Stimulated activated CD4-positive, alpha-beta T cell treated with anti-CD3 and anti-CD28 coated beads, Interleukin-12 subunit alpha, Interleukin-12 subunit beta, amount 100 ng/mL, for 48 hours (primary cell): Measurements from ENCODE around the gene KRT13.
"Not testable (repeated sequence)": the region's sequence is repeated elsewhere in the genome, so short reads cannot be mapped to it uniquely, and the experiment has no call there.

Experiments
- DNase-seq, 3 donors: peaks; one replicate each; pipeline ENCODE4 v3.0.0-alpha.2; 2020; ENCODE audit warnings: low read depth in 2 of 3, low spot score in 1 of 3

Gene KRT13

DNA sequence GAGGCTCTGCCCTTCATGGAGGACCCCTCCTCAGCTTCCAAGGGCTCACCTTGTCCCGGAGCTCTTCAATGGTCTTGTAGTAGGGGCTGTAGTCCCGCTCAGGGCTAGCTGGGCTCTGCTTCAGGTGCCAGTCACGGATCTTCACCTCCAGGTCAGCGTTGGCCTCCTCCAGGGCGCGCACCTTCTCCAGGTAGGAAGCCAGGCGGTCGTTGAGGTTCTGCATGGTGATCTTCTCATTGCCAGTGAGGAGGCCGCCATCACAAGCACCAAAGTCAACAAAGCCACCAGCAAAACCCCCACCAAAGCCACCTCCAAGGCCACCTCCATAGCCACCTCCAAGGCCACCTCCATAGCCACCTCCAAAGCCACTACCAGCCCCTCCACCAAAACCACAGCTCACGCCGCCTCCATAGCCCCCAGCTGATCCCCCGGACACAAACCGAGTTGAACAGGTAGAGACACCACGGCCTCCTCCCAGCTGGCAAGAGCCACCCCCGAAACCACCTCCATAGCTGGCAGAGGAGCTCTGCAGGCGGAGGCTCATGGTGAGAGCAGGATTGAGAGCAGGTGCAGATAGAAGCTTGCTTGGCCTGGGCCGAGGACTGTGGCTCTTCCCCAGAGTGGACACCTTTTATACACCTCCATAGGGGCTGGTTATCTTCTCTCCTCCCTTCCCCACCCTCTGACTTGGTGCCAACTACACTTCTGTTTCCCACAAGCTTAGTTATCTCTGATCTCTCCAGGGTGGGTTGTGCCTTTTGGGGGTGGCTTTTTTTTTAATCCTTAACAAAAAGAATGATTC, at the start of gene KRT13:
KRT13 (minus strand) TSS at position 606 of the 802 bp plus-strand sequence; CDS start at position 544, 62 bp downstream.
- no peak for DNase-seq

DNA sequence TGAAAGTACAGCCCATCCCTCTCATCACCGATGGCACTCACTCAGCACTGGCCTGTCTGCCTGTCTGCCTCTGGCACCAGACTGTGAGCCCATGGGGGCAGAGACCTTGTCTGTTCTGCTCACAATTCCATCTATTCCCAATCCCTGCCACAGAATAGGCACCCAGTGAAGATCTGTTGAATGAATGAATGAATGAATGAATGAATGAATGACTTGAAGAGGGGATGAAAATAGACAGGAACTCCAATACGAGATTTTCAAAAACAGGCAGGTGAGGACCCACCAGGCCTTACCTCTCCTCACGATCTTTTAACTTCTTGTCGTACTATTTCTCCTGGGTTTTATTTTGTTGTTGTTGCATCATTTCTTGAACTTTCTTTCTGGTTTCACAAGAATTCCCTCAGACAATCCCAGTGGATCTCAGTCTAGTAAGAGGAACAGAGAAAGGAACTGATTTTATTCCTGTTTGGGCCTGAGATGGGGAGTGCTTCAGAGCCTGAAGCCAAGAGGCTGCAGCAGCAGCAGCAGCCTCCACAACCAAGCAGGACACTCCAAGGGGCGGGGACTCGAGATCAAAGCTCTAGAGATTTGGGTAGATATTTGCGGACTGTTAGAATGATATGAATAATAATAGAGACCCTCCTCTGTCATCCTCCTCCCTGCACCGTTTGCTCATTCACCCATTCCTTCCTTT, 48.7 kb upstream of the KRT13 start:
- no peak for DNase-seq

DNA sequence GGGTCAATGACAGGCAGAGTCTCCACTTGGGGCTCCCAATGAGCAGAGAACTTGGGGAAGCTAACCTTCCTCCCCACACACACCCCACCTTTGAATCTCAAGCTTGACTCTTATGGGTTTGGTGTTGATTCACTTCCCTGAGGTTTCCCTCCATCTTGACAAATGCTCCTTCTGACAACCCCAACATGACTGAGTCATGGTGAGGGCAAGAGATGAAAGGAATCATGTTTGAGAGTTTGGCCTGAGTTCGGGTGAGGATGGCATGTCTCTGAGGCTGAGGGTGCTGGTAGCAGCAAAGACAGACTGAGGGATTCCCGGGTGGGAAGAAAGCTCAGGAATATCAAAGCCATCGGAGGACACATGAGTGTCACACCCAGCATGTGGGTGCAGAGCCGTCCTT, 47.8 kb upstream of the KRT13 start:
- DNase-seq: no peak

DNA sequence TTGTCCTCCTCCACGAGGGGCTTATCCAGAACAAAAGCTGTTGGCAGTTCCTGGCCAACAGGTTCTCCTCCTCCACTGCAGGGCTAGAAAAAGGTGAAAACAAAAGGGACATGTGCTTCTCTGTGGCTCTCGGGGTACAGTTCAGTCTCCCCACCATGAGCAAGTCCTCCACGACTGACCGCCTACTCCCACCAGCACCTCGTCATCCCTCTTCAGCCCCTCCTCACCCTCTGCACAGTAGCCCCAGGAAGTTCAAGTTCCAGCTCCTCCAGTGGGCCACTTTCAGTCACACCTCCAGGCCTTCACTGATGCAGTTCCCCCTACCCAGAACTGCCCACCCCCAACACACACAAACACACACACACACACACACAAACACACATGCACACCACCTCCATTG, 47.0 kb upstream of the KRT13 start:
- no peak for DNase-seq

DNA sequence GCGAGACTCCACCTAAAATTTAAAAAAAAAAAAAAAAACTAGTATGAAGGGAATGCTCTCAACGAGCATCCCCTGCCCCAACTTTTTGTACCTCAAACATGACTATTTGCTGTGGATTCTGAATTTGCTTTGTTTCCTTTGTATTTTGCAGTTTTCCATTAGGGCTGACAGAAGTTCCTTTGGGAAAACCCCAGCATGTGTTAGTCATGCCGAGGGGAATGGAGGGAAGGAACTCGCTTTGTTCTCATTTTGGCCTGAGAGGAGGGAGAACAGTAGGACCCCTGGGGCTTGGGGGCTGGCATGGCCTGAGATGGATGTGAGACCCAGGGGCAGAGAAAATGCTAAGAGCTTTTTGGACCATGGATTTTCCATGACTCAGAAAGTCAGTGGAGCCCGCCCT, 46.0 kb upstream of the KRT13 start:
- DNase-seq: no peak

DNA sequence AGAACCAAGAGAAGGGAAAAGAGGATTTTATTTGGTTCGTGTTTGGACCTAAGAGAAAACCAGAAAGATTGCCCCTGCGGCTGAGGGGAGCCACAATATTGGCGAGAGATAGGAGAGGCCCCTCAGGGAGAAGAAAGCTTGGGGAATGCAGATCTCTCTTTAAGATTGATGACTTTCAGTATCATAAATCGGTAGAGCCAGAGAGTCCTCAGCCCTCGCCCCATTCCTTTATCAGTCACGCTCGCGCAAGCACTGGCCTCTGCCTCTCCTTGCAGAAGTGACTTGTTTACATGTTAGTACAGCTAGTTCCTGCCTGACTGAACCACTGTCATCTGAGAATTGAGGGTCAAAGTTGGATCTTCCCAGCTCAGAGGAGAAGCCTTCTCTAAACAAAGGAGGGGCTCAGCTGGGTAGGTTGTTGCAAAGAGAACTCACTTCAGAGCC, 44.2 kb upstream of the KRT13 start:
- DNase-seq: no peak

DNA sequence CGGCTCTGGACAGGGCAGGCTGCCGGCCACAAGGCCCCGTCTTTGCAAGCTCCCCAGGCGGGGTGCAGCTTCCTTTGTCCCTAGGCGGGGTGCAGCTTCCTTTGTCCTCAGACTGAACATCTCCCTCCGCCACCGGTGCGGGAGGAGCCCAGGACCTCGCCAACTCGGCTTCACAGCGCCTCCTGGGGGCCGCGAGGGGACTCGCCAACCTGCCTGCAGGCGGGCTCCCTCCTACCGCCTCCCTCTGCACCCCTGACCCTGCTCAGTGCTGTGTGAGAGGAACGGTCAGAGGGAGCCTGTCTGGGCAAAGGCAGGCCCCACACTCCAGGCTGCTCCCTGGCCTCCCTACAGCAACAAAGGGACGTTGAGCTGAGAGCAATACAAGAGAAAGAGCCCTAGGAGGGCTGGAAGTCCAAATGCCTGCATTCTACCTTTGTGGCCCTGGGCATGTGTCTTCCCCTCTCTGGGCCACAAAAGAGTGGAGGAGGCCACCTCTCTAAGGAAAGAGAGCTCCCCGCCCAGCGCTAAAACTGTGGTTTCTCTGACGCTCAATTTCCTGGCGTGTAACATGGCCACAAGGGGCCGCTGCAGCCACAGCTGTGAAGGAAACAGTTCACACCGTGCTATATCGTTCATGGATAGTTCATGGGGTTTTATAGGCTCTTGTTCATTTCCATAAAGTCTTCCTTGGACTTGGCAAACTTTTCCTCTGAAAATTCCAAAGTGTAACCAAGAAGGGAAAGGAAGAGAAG, 43.6 kb upstream of the KRT13 start:
- peak; percentile 69 to 82 (median 72) for DNase-seq

DNA sequence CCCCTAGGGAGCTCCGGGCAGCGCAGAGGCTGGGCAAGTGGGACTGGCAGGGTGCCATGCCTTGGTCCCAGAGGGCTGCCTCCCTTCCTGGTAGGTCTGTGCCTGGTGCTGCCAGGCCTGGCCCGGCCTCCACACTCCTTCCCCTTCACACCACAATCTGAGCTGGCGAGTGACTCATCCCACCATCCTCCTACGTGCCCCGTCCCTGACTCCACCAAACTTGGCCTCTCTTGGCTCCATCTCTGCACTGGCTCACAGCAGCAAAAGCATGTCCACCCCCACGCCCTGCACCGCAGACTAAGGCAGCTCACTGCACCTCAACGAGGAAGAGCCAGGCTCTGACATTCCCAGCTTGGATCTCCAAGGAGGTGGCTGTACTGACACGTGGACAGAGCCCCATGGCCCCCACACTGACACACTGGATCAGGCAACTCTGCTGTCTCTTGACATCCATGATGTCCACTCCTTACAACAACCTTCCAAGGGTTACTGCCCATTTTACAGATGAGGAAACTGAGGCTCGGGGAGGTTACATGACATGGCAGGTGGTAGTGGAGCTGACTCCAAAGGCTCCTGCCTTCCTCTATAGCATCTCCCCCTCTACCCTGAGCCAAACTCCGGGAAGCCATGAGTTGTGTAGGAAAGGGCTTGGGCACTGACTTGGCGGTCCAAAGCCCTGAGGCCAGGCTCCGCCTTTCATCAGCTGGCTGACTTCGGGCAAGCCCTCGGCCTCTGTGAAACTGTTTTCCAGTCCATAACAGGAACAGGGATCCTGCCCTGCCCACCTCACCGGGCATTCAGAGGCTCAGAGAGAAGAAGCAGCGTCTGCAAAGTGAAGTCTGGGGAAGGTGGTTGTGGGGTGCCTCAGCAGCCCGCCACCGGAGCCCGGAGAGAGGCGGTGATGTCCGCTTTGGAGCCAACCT, 42.8 kb upstream of the KRT13 start:
- peak; percentile 73 to 79 (median 76) for DNase-seq

DNA sequence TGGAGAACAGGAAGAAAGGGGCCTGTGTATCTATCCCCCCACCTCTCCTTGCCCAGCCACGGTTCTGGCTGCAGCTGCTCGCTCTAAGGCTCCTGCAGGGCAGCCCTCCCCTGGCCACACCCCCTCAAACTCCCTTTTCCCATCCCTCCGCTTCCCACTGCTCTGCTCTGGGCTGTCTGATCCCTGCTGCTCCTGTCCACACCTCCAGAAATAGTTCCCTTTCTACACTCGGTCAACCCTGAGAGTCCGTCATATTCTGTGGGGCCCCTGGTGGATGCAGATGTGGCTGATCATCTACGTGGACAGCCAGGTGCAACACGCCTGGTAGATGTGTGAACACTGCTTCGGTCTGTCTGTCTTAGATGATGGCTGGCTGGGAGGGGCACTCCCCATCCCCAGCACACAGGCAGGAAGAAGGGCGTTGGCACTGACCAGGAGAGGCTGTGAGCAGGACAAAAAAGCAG, 42.0 kb upstream of the KRT13 start:
- DNase-seq: no peak

DNA sequence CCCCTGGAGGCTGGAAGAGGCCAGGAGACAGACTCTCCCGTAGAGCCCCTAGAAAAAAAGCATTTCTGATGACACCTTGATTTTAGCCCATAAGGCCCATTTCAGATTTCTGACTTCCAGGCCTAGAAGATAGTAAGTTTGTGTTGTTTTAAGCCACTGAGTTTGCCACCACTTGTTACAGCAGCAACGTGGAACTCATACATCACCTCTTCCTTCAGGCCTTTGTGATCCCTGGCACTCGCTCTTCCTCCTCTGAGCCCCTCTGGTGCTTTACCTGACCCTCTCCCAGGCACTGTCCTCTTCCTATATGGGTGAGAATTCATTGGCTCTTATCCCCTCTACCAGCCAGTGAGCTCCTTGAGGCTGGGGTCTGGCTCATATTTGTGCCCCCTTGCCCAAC, 41.4 kb upstream of the KRT13 start:
- DNase-seq: no peak

DNA sequence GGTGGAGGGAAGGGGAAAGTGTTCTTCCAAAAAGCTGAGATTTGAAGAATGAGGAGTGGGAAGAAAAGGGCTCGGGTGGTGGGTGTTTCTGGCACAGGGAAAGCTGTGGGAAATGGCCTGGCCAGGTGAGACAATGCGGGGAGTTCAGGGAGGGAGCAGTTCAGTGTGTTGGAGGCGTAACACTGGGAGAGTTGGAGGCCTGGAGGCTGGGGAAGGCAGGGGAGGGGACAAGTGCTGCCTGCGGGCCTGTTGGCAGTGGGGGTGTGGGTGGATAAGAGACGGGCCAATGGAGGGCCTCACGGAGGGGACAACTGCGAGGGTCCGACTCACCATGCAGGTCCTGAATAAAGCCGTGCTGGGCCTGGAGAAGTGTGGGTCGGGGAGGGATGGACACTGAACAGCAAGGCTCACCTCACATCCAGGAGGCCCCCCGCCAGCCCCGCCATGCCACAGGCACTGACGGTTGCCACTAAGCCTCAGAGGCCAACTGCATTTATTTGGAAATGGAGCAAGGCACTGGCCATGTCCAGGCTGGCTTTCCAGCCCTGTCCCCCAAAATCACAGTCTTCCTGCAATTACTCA, 40.5 kb upstream of the KRT13 start:
- no peak for DNase-seq

DNA sequence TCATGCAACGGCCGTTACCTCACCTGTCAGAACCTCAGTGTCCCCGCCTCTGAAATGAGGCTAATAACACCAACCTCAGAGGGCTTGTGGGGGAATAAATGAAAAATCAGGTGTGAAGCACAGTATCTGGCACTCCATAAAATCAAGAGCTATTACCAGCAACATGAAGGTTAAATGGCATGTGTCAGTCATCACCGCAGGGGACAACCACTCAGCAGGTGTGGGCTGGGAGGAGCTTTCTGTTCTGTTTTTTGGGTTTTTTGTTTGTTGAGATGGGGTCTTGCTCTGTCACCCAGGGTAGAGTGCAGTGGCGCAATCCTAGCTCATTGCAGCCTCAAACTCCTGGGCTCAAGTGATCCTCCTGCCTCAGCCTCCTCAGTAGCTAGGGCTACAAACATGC, 39.5 kb upstream of the KRT13 start:
- no peak for DNase-seq

DNA sequence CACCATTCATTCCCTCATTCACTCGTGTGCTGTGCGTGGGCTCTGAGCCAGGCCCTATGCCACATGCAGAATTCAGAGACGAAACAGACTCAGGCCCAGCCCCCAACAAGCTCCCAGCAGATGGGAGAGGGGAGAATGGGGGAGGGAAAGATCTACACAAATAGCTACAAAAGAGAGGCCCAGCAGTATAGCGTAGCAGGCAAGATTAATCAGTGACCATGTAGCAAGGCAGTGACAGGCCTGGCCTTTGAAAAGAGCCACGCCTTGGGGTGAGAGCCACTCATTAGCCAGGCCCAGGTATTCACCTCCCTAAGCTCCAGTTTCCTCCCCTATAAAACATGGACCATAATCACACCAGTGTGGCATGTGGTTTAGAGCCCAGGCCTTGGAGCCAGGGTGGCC, 39.1 kb upstream of the KRT13 start:
- no peak for DNase-seq

DNA sequence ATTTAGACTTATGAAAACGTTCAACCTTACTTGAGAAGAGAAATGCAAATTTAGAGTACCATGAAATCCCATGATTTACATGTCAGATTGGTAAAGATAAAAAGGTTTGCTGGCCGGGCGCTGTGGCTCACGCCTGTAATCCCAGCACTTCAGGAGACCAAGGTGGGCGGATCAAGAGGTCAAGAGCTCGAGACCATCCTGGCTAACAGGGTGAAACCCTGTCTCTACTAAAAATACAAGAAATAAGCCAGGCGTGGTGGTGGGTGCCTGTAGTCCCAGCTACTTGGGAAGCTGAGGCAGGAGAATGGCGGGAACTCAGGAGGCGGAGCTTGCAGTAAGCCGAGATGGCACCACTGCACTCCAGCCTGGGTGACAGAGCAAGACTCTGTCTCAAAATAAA, 37.4 kb upstream of the KRT13 start:
- DNase-seq: not testable (repeated sequence)

DNA sequence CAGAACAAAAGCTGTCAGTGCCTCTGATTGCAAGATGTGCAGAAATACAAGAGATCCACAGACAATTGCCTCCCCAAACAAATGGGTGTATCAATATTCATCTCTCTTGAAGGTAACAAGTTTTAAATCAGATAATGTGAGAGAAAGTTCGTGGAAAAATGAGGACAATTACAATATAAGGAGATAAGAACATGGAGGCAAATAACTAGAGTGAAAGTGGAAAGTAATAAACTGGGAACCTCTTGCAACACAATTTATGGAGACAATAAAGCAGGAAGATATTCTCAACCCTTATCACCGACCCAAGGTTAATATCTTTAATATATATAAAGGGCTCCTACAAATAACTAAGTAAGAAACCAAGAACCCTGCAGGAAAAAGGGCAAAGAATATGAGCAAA, 36.9 kb upstream of the KRT13 start:
- DNase-seq: no peak

DNA sequence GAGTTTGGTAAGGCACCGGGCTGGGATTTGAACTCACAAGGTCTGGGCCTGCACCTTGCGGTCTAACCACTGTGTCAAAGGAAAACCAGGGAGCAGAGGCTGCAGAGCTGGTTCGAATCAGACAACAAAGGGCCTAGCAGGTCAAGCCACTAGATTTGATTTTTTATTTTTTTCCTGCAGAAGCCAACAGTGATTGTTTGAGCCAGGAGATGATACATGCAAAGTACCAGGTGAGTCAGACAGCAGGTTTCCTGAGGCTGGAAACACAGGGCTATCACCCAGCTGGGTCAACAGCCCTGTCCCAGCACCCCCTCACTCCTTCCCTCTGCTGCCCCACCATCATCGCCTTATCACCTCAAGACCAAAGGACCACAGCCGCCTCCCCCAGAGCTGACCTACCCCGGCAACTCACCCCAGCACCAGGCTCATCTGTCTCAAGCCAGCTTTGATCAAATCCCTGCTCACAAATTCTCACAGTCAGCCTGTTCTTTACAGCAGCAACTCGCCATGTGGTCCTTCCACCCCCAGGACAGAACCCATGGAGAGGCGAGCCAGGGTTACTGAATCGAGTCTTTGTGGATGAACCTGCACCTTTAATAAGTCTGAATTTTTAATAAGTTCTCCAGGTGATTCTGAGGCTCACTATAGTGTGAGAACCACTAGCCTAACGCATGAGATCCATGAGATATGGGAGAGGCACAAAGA, 35.7 kb upstream of the KRT13 start:
- no peak for DNase-seq

DNA sequence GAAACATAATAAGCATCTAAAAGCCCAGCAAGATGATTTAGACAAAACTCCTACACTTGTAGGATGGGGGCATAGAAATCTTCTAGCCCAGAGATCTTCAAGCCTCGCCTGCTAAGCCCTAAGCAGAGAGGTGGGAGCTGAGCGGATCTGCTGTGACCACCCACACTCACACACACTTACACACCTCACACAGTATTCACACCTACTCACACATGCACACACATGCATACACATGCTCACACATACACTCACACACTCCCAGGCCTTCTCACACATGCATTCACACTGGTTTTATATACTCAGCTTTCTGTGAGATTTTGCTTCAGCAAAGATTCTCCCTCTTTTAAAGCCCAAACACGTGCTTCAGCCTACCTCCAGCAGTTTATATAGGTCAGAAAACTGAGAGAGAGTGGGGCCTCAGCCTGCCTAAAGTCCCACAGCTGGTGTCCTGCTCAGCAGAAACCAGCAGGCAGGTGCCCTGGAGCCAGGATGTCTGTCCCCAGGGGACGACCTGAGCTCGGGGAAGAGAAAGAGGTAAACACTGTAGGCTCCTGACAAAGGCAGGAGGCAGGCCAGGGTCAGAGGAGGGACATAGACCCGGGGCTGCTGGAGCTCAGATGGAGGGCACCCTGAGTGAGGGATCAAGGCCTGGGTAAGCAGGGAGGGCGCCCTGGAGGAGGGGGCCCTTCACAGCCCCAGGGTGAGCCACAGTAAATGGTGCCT, 34.7 kb upstream of the KRT13 start:
- no peak for DNase-seq

DNA sequence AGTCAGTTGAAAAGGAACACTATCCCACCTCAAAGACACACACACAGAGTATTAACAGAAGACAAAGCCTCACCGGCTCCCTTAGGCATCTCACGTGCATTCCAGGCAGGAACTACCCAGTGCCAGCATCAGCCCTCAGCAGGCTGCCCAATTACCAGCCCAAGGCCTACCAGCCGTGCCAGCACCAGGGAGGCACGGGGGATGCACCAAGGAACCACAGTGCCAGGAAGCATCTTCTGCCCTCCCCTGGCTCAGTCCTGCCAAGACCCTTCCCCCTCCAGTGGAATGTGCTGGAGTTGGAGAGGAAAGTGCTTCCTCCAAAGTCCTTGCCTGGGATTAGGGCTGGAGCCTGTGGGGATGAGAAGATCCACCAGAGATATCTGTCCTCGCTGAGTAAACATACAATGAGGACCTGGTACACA, 33.7 kb upstream of the KRT13 start:
- DNase-seq: no peak

DNA sequence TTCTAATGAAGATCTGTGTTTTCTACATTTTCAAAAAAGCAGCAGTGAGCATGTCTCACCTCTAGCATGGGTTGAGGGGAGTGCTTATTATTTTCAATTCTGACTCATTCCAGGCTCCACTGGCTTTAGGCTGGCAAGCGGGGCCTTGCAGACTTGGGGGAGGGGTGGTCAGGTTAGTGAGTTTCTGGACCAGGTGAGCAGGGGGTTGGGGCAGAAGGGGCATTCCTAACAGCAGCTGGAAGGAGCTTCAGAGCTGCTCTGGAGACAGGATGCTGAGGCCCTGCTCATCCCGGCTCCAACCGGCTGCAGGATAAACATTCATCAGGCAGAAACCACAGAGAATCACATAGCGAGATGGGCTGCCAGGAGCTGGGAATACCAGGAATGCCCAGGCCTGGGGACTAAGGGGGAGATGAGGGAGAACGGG, 33.2 kb upstream of the KRT13 start:
- no peak for DNase-seq
